Lower leg skin (tissue), 3 donors: Measurements from ENCODE around the gene ZSWIM1.

Experiments used
- CTCF ChIP-seq, 3 donors: fragments of 450-650 bp; IDR thresholded peaks; one replicate each; pipeline ENCODE4 v1.5.1; 2016; ENCODE audit warnings: antibody characterized with exemption in 3 of 3, mild to moderate bottlenecking in 3 of 3, moderate library complexity in 2 of 3
- POLR2A ChIP-seq, 2 donors: fragments of 450-650 bp; IDR thresholded peaks; one replicate each; pipeline ENCODE4 v1.6.1; 2016 to 2017; ENCODE audit warnings: antibody characterized with exemption in 2 of 2, mild to moderate bottlenecking in 1 of 2, moderate library complexity in 1 of 2

- TF ChIP-seq CTCF (IDR thresholded peaks at IDR 0.05) (no peak), POLR2A (IDR thresholded peaks at IDR 0.05) (no peak)
Observed at GRCh38 chr20:45913116-45913515, 32.1 kb downstream of the ZSWIM1 start.
